ENCODE data around the gene CETP.
"Not testable (repeated sequence)": the region's sequence is repeated elsewhere in the genome, so short reads cannot be mapped to it uniquely, and the experiment has no call there.

CETP gene

GRCh38 chr16:56999409-57000270 is 37.9 kb downstream of the CETP start:
- DNase-seq: no peak

- no peak for DNase-seq
Observed at GRCh38 chr16:57000271-57001025, 38.7 kb downstream of the CETP start.

GRCh38 chr16:57001026-57001679 is 39.4 kb downstream of the CETP start:
- no peak for DNase-seq

- DNase-seq: no peak
Observed at GRCh38 chr16:57003439-57004386, 42.0 kb downstream of the CETP start.

GRCh38 chr16:57004387-57005250 is 42.9 kb downstream of the CETP start:
- no peak for DNase-seq

- DNase-seq: not testable (repeated sequence)
Observed at GRCh38 chr16:57005597-57005996, 43.8 kb downstream of the CETP start.

- DNase-seq: no peak
Observed at GRCh38 chr16:57007050-57007449, 45.3 kb downstream of the CETP start.

GRCh38 chr16:57007530-57007929 is 45.8 kb downstream of the CETP start:
- DNase-seq: no peak

GRCh38 chr16:57008440-57008839 is 46.7 kb downstream of the CETP start:
- DNase-seq: no peak

- DNase-seq: no peak
Observed at GRCh38 chr16:57009643-57010170, 48.0 kb downstream of the CETP start.

- no peak for DNase-seq
Observed at GRCh38 chr16:57012353-57012752, 50.6 kb downstream of the CETP start.

- no peak for DNase-seq
Observed at GRCh38 chr16:57013229-57013628, 51.5 kb downstream of the CETP start.

GRCh38 chr16:57013902-57014301 is 52.2 kb downstream of the CETP start:
- no peak for DNase-seq

GRCh38 chr16:57016301-57016700 is 54.6 kb downstream of the CETP start:
- no peak for DNase-seq

GRCh38 chr16:57016831-57017230 is 55.1 kb downstream of the CETP start:
- no peak for DNase-seq

GRCh38 chr16:57017251-57017650 is 55.5 kb downstream of the CETP start:
- no peak for DNase-seq

- no peak for DNase-seq
Observed at GRCh38 chr16:57019746-57020145, 58.0 kb downstream of the CETP start.

- DNase-seq: no peak
Observed at GRCh38 chr16:57020651-57021050, 58.9 kb downstream of the CETP start.

GRCh38 chr16:57021757-57022156 is 60.0 kb downstream of the CETP start:
- no peak for DNase-seq

GRCh38 chr16:57022445-57022844 is 60.7 kb downstream of the CETP start:
- DNase-seq: no peak

Measured in NCI-H748 treated with DMSO at 0.1 percent for 48 hours (cell line).